Activated naive CD4-positive, alpha-beta T cell treated with anti-CD3 and anti-CD28 coated beads, Interleukin-2, amount 50 U/mL, for 72 hours (primary cell): ENCODE measurements around the gene RGL1. TPM values are rescaled to one million over a fixed set of nuclear protein-coding genes. Genes with fewer than 3 reads are reported as not detected.
"Not testable (repeated sequence)": the region's sequence is repeated elsewhere in the genome, so short reads cannot be mapped to it uniquely, and the experiment has no call there.

ENCODE experiments used
- ATAC-seq, 2 donors: fragments of 150-1000 bp; cut with Tn5 transposase; 2 replicates each; pipeline ENCODE4 v1.10.0; 2021; ENCODE audit warnings: mild to moderate bottlenecking in 2 of 2, moderate library complexity in 2 of 2
- DNase-seq, 2 donors: peaks; one replicate each; pipeline ENCODE4 v3.0.0; 2021 to 2022; ENCODE audit warnings: low spot score in 2 of 2
- H3K27ac Mint-ChIP-seq, 2 donors: one replicate each; pipeline ENCODE4 v1.8.0; 2022; ENCODE audit warnings: mild to moderate bottlenecking in 2 of 2, mixed read lengths in 2 of 2
- H3K36me3 Mint-ChIP-seq, 2 donors: one replicate each; pipeline ENCODE4 v1.8.0; 2022; ENCODE audit warnings: mixed read lengths in 2 of 2
- H3K9me3 Mint-ChIP-seq, 2 donors: one replicate each; pipeline ENCODE4 v1.8.0; 2022; ENCODE audit warnings: mixed read lengths in 2 of 2
- total RNA-seq, 2 donors: library from RNA; stranded (reverse); gene quantifications; one replicate each; pipeline ENCODE4 v1.2.3, GENCODE V29; 2022

The RGL1 gene
- total RNA-seq, 2 donors from 2014 or later, result 3.2 TPM

GRCh38 chr1:183778568-183779433 lies 26.1 kb upstream of the RGL1 start:
- DNase-seq, result no peak
- peaks cover 5 to 7% of the 10 kb centered on the region in 2 donors for H3K9me3 Mint-ChIP-seq
- peaks cover 6 to 10% of the 10 kb centered on the region in 2 donors for H3K36me3 Mint-ChIP-seq
- ATAC-seq, result no peak
- H3K27ac Mint-ChIP-seq, result no peak overlapping the region

- Mint-ChIP-seq H3K27ac (no peak overlapping the region), H3K9me3 (peaks cover under 1 to 2% of the 10 kb centered on the region in 2 donors), H3K36me3 (peaks cover under 1% of the 10 kb centered on the region in 2 donors)
- no peak for ATAC-seq
- no peak for DNase-seq
These were observed 24.8 kb upstream of the RGL1 start for GRCh38 chr1:183780159-183780558.

- ATAC-seq (no peak), DNase-seq (no peak)
- Mint-ChIP-seq H3K36me3 (no peaks in the 10 kb centered on the region), H3K9me3 (no peaks in the 10 kb centered on the region), H3K27ac (no peak overlapping the region)
These were observed 24.2 kb upstream of the RGL1 start for GRCh38 chr1:183780757-183781156.

GRCh38 chr1:183783342-183783741 lies 21.6 kb upstream of the RGL1 start:
- Mint-ChIP-seq H3K27ac (no peak overlapping the region), H3K36me3 (no peaks in the 10 kb centered on the region), H3K9me3 (no peaks in the 10 kb centered on the region)
- ATAC-seq, result no peak
- no peak for DNase-seq

GRCh38 chr1:183783767-183784637 lies 20.9 kb upstream of the RGL1 start:
- no peaks in the 10 kb centered on the region for H3K9me3 Mint-ChIP-seq
- ATAC-seq (no peak), DNase-seq (no peak)
- H3K27ac Mint-ChIP-seq, result no peak overlapping the region
- H3K36me3 Mint-ChIP-seq, result no peaks in the 10 kb centered on the region

GRCh38 chr1:183785921-183786320 lies 19.0 kb upstream of the RGL1 start:
- not testable (repeated sequence) for H3K27ac Mint-ChIP-seq, ATAC-seq, H3K36me3 Mint-ChIP-seq, H3K9me3 Mint-ChIP-seq, DNase-seq

GRCh38 chr1:183787704-183788103 lies 17.2 kb upstream of the RGL1 start:
- Mint-ChIP-seq H3K36me3 (peaks cover 0 to 7% of the 10 kb centered on the region in 2 donors), H3K27ac (no peak overlapping the region), H3K9me3 (peaks cover 0 to 6% of the 10 kb centered on the region in 2 donors)
- ATAC-seq, result peak in 1 of 2 donors; percentile 46
- no peak for DNase-seq

GRCh38 chr1:183791319-183791718 lies 13.6 kb upstream of the RGL1 start:
- ATAC-seq (no peak), DNase-seq (no peak)
- H3K36me3 Mint-ChIP-seq, result peaks cover 0 to 7% of the 10 kb centered on the region in 2 donors
- H3K9me3 Mint-ChIP-seq, result peaks cover 0 to 6% of the 10 kb centered on the region in 2 donors
- no peak overlapping the region for H3K27ac Mint-ChIP-seq

GRCh38 chr1:183792300-183792699 lies 12.6 kb upstream of the RGL1 start:
- ATAC-seq, result no peak
- Mint-ChIP-seq H3K27ac (no peak overlapping the region), H3K9me3 (peaks cover 0 to 6% of the 10 kb centered on the region in 2 donors), H3K36me3 (peaks cover 0 to 7% of the 10 kb centered on the region in 2 donors)
- no peak for DNase-seq

GRCh38 chr1:183794088-183794487 lies 10.8 kb upstream of the RGL1 start:
- ATAC-seq (no peak), DNase-seq (no peak)
- Mint-ChIP-seq H3K9me3 (peaks cover 0 to 6% of the 10 kb centered on the region in 2 donors), H3K36me3 (peaks cover 0 to 7% of the 10 kb centered on the region in 2 donors), H3K27ac (no peak overlapping the region)

- peaks cover 14 to 24% of the 10 kb centered on the region in 2 donors for H3K36me3 Mint-ChIP-seq
- no peak for ATAC-seq
- no peak overlapping the region for H3K27ac Mint-ChIP-seq
- peaks cover 11 to 21% of the 10 kb centered on the region in 2 donors for H3K9me3 Mint-ChIP-seq
- DNase-seq, result no peak
These were observed 4.5 kb upstream of the RGL1 start for GRCh38 chr1:183800449-183800848.

- H3K36me3 Mint-ChIP-seq, result peaks cover 14 to 24% of the 10 kb centered on the region in 2 donors
These were observed 3.3 kb upstream of the RGL1 start for GRCh38 chr1:183801649-183802048.

GRCh38 chr1:183804387-183804786 lies 533 bp upstream of the RGL1 start:
- no peak for ATAC-seq
- Mint-ChIP-seq H3K27ac (no peak overlapping the region), H3K9me3 (peaks cover 11 to 21% of the 10 kb centered on the region in 2 donors)

More at GRCh38 chr1:183801649-183802048, 3.3 kb upstream of the RGL1 start:
- ATAC-seq (no peak), DNase-seq (no peak)
- no peak overlapping the region for H3K27ac Mint-ChIP-seq
- H3K9me3 Mint-ChIP-seq, result peaks cover 11 to 21% of the 10 kb centered on the region in 2 donors

GRCh38 chr1:183806125-183806524 lies 1.2 kb downstream of the RGL1 start:
- ATAC-seq, result no peak
- H3K27ac Mint-ChIP-seq, result no peak overlapping the region

More at GRCh38 chr1:183804387-183804786, 533 bp upstream of the RGL1 start:
- H3K36me3 Mint-ChIP-seq, result peaks cover 23 to 24% of the 10 kb centered on the region in 2 donors
- DNase-seq, result no peak

GRCh38 chr1:183806675-183807074 lies 1.8 kb downstream of the RGL1 start:
- ATAC-seq (no peak), DNase-seq (no peak)
- Mint-ChIP-seq H3K36me3 (peaks cover 8 to 14% of the 10 kb centered on the region in 2 donors), H3K27ac (no peak overlapping the region), H3K9me3 (peaks cover 4 to 10% of the 10 kb centered on the region in 2 donors)

More at GRCh38 chr1:183806125-183806524, 1.2 kb downstream of the RGL1 start:
- no peak for DNase-seq
- H3K36me3 Mint-ChIP-seq, result peaks cover 14% of the 10 kb centered on the region in 2 donors
- peaks cover 4 to 15% of the 10 kb centered on the region in 2 donors for H3K9me3 Mint-ChIP-seq

GRCh38 chr1:183807549-183808168 lies 2.7 kb downstream of the RGL1 start:
- Mint-ChIP-seq H3K9me3 (peaks cover 0 to 8% of the 10 kb centered on the region in 2 donors), H3K27ac (no peak overlapping the region), H3K36me3 (peaks cover 0 to 14% of the 10 kb centered on the region in 2 donors)
- ATAC-seq (peak; percentile 14 to 76), DNase-seq (no peak)
